Myocyte (in vitro differentiated cells): ENCODE results near the gene MYO1B. TPM values are rescaled to one million over a fixed set of nuclear protein-coding genes. Genes with fewer than 3 reads are reported as not detected.

ENCODE experiments used
- DNase-seq: peaks from one replicate; pipeline ENCODE4 v3.0.0-alpha.2; 2012; ENCODE audit warnings: low read depth
- total RNA-seq: library from RNA; depleted of rRNA; stranded (reverse); fragments of >200 nt; gene quantifications from 2 replicates; pipeline ENCODE4 v1.2.3, GENCODE V29; 2014

Gene MYO1B
- total RNA-seq, 1 donor from 2014 or later = 125 TPM

DNA sequence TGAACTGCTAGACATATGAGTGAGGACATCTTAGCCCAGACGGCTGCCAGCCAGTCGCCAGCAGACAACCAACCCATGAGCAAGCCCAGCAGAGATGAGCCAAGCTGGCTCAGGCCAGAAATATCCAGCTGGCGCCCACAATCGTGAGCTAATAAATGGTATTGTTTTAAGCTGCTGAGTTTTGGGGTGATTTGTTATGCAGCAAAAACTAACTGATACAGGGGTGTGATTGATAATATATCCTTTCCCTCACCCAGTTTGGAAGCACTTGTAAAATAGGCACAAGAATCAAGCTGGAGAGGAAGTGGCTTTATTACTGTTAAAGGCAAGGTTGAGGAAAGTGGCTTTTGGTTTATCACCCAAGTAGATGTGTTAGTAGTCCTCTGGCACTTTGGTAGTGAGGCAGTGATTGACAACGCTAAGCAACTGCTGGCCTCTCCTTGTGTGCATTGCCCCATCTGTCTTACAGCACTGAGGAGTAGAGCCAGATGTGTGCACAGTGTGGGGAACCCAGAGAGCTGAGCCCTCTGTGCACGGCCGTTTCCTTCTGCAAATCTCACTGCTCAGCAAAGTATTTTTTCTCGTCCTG lies 110.1 kb downstream of the MYO1B start:
- no peak for DNase-seq

DNA sequence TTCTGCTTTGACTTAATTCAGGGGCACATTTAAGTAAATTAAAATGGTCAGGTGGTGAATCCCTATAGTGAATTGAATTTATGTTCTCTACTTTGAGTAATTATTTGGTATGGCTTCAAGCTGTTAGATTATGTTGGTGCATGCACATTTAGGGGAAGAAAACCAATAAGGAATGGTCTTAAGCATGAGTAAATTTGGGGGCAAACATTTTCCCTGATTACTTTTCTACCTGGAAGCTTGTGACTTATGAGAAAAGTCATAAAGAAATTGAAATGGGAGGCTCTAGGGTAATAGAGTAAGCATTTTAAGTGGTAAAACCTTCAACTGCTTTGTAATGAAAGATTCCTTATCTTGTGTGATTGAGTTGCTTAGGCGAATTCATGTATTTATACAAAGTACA lies 112.5 kb downstream of the MYO1B start:
- no peak for DNase-seq

DNA sequence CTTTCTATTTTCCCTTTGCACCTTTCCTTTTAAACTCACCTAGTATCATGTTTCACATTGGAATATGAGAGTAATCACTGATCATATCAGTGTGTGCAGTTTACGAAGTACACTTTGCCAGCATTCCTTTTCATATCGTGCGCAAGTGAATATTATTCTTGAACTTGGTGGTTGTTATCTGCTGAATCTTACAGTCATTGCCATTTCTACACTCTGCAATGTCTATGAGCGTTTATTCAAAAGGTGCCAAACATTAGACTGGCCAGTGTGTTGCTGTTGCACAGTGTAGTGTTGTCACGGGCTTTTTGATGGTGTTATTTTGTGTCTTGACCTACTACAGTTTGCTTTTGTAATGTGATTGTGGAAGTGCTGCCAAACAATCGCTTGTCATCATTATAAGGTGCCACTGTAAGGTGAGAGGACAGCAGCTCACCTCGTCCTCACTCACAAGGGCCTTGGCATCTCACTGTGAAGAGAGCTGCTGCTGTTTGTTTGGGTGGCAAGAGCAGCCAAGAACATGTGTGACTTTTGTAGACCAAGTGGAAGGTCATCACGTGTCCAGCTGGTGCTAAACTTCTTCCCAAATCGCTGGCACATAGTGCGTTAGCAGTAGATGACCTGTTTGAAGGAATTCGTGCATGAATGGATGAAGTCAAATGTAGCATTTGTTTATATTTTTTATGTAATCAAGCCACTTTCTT lies 113.3 kb downstream of the MYO1B start:
- no peak for DNase-seq

DNA sequence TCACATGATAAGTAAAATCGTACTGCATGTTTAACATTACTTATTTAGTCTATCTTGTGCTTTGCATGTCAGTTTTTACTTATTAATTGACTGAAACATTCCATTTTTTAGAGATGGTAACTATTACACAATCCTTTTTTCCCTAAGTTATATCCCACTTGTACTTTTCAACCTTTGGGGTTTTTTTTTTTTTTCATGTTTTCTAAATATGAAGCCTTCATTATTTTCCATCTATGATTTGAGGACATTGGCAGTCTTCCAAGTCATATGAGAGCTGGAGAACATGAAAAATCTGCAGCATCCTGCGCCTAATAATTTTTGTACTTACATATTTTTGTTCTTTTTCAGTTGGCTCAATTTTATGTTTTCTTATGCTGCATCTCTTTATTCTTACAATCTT lies 113.9 kb downstream of the MYO1B start:
- DNase-seq = no peak

DNA sequence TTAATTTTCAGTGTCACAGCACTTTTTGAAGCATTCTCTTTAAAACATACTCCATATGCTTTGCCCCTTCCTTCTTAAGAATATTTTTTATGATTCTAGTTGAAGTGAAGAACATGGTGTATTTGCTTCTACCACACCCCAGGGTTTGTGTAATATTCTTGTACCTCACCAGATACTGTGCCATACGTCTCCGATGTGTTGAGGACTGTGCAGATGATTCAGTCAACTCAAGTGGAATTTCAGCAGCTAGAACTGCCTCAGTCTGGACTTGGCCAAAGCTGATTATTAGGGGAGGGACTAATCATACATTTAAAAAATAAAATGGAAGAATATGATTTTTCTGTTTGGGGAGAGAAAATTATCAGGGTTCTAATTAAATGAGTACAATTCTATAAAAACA lies 115.7 kb downstream of the MYO1B start:
- no peak for DNase-seq

DNA sequence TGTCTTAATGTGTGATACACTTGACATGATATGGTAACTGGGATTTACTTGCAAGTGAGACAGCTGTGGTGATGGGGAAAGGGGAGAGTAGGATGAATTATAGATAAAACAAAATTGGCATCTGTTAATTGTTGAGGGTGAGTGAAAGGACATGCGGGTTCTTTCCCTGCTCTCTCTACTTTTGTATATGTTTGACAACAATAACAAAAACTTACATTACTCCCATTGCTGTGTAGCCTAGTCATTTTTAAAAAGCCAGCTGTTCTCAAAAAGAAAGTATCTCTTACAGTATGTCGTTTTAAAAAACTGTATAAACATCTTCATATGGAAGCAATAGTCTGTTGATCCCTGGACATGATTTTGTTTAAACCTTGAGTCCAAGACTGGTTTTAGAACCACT lies 117.6 kb downstream of the MYO1B start:
- DNase-seq = no peak

DNA sequence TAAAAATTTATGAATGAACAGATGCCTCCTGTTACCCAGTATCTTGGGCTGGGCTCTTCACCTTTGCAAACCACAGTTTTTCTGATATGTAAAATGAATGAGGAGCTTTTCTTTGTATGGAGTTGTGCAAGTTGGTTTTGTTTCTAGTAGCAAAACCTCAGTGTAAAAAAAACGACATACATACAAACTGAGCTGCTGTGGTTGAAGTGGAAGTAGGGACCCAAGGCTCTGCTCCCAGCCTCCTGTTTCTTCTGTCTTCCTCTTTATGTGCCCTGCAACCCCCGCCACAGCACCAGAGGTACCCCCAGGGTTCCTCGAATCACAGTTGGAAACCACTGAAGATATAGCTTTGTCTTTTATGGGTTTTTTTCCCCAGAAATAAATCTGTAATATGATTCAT lies 118.1 kb downstream of the MYO1B start:
- DNase-seq = no peak

DNA sequence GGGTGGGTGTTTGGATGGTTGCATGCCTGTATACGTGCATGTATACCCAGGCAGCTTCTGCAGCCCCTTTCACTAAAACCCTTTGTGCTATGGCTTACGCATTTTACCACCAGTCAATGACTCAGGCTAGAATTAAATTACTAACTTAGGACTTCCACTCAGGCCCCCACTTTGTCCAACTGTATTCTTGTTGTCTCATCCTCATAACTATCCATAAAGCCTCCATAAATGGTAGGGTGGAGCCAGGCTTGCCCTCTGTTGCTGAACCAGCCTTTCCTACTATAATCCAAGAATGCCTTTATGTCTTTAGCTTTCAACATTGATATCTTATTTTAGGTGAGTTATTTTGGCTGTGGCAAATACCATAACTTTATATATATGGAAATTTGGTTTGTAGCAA lies 119.9 kb downstream of the MYO1B start:
- DNase-seq = no peak

DNA sequence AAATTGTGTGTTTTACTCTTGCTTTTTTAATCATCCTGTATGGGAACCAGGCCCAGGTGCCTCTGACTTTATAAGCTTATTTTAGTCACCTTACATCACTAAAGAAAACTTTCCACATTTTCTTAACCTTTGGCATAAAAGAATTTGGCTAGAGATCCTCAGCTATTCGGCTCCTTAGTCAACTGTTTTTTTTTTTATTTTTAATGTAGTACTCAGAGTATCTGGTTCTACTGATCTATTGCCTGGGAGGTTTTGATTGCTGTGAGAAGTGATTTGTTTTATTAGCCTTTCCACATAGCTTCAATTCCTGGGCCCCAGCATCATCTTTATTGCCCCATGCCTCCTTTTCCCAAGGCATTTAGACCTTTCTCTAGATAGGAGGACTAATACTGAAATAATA lies 121.0 kb downstream of the MYO1B start:
- DNase-seq = no peak

DNA sequence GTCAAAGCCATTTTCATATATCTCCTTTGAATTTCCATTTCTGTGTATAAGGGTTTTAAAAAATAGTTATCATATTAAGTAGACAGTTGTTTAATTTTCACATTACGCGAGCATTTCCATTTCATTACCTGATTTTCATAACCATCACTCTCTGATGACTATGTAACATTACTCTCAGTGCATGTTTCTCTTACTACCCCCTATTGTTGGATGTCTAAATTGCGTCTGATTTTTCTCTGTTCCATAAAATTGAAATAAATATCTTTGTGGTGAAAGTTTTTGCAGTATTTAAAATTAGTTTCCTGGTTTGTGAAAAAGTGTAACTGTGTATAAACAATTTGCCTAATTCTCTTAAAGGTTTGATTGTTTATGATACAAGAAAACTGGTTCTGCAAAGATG lies 123.8 kb downstream of the MYO1B start:
- DNase-seq = no peak

DNA sequence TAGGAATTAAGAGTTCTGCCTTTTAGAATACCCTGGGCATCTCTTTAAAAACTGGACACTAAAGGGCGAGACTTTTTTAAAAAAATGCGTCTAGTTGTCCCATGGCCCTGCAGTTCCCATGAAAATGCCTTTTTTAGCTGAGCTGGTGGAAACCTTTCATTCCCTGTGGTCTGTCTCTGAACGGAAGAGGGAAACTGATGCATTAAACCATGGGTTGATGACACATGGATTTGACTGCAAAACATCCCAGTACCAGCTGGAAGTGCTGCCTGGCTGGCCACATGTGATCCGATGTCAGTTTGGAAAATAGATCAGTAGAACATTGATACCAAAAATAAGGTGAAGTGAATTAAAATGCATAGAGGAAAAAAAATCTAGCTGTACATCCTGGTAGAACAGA lies 129.2 kb downstream of the MYO1B start:
- DNase-seq = no peak

DNA sequence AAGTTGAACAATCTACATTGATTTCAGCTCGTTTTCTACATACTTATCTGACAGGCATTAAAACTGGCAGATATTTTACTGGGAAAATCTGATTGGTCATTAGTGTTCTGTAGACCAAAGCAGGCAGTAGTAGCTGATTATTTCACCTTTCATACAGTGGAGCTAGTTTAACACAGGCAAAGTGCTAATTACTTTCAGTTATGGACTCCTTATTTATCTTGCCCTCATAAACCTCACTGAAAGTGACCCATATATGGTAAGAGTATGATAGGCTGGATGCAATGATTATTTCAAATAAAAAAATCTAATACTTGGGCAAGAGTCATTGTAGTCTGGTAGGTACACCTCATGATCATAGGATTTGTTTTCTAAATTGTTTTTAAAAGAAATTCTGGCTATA lies 129.7 kb downstream of the MYO1B start:
- no peak for DNase-seq

DNA sequence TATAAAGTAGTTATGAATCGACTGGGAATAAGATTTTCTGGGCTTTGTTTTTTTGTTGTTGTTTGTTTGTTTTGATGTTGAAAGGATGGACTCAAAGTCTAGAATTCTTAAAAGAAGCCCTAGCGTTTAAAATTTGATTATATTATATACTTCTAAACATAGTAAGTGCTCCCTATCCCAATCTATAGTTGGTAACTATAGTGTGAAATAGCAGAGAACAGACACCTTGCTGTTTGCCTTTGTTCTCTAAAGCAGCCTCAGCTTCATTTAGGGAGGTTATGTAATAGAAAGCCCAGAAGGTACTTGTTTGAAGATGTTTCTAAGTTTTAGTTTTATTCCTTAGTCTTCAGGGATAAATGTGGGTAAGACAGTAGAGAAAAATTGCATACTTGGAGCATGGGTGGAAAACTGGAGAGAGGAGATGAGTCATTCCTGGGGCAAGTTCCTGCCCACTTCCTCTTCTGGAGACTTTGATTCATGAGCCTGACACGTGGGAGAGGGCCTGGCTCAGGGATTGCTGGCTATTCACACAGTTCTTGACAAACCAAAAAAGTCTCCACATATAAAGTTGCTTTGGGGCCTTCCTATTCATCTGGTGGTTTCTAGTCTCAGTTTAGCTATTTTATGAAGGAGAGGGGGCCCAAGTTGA lies 131.9 kb downstream of the MYO1B start:
- peak; percentile 92 for DNase-seq

DNA sequence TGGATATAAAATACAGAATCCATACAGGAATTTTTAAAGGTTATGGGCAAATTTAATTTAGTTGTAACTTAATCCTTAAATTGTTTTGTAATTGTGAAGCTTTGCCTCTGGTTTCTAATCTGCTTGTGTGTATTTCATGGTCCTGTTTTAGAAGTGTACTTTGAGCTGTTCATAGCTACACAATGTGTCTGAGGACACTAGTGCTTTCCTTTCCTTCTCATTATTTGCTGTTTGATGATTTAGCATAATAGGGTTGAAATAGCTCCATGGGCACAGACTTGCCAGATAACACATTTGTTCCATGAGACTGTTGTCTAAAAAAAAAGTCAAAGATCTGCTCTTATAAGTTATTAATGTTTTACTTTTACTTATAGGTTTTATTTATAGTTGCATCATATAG lies 134.2 kb downstream of the MYO1B start:
- no peak for DNase-seq

DNA sequence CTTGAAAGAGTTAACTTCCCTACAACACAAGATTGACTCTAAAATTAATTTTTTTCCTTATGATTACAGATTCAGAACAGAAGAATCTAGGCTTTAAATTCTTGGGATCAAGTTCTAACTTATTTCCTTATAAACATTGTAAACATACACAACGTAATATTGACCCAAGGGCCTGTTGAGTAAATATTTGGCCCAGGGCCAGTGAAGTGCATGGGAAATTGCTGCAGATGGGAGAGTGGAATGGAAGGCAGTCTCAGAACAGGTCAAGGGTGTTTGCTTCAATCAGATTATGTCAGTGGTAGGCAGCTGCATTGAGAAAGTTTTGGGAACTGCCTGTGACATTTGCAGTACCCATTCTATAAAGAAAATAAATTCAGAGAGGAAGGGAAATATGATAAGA lies 137.6 kb downstream of the MYO1B start:
- no peak for DNase-seq

DNA sequence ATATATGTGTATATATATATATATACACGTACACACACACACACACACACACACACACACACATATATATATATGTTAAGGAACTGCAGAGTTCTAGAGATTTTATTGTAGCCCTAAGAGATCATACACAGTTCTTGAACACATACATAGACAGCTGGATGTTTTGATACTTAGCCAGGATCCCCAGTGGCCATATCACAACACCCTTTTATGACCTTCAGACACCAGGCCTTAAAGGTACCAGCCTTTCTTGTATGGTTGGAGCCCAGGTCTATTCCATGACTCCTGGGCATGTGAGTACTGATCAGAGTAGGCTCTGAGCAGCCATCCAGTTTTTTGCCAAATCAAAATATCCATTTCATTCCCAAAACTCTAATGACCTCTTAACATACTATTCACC lies 138.3 kb downstream of the MYO1B start:
- DNase-seq = no peak

DNA sequence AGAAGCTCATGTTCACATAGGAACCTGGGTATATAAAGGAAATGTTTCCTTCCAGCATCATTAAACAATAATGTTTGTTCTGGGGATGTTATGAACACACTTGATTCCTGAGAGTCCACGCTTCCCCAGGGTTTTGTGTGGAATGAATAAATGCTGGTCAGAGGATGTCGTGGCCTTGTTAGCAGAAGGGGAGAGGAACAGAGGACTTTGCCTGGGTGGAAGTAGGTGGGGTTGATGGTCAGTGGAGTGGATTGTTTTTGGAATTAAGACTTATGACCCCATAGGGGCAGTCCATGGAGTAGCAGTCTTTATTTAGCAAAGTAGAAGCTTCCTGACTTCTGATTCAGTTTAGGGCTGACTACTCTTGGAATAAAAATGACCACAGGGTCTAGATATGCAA lies 139.6 kb downstream of the MYO1B start:
- no peak for DNase-seq

DNA sequence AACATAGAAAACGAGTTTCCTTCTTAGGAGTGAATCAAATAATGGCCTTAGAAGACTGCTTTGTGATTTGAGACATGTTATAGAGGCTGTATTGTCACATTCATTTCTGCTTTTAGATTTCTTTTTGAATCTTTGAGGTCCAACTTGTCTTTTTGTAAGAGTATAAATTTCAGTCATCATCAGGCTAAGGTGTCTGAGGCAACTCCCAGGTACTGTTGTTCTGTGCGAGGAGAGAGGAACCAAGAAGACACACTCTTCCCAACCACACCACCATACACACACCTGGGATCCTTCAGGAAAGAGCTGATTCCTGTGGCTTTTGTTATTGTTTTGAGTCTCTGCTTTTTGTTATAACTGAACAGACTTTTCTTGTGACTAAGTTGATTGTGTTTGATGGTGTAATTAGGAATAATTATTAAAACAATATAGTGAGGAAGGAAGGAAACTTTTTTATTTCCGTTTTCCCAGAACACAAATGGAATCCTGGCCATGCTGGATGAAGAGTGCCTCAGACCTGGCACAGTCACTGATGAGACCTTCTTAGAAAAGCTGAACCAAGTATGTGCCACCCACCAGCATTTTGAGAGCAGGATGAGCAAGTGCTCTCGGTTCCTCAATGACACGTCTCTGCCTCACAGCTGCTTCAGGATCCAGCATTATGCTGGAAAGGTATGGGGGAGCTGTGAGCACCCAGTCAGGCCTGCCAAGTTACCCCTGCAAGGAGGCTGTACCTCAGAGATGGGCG lies 140.4 kb downstream of the MYO1B start:
- no peak for DNase-seq

DNA sequence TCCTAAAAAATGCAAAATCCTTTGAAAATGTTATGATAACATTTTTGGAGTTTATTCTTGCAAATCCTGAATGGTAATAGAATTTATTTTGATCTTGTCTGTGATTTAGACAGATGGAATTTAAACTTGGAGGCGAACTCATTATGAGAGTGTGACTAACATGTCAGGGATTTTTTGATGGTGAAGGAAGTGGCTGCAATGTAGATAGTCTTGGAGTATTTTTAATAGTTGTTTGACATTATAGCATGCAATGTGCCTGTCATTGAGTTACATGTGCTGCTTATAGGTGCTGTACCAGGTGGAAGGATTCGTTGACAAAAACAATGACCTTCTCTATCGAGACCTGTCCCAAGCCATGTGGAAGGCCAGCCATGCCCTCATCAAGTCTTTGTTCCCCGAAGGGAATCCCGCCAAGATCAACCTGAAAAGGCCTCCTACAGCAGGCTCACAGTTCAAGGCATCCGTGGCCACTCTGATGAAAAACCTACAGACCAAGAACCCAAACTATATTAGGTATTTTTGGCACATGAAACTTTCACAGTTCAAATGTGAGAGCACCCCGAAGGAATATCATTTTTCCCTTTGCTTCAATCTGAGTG lies 141.8 kb downstream of the MYO1B start:
- DNase-seq = peak; percentile 63

DNA sequence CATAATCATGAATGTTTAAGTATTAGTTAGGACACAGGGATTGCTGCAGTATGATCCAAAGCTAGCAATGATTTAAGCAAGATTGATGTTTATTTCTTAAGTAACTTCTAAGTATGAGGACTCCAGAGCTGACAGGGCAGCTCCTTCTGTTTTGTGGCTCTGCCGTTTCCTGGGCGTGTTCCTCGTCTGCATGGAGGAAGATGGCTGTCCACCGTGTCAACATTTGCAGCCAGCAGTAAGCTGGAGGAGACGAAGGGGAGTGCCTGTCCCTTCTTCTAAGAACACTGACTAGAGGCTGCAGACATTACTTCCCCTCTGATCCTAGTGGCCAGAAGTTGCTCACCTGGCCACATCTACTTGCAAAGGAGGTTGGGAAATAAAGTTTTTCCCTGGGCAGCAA lies 144.1 kb downstream of the MYO1B start:
- no peak for DNase-seq

DNA sequence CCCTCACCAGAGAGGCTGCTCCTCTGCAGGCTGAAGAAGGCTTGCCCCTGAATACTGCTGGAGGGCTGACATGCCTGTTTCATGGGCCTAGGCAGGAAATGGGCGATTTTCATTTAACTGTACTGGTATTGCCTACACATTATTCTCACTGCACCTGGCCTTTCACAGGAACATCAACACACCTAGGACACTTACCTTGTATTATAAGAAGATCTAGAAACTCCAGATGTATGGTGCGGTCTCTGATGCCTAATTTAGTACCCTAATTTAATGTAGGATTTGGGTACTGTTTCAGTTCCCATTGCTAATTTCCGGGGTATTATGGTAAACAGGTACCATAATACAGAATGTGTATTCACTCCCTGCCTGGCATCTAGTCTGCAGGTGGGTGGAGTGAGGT lies 146.0 kb downstream of the MYO1B start:
- no peak for DNase-seq

DNA sequence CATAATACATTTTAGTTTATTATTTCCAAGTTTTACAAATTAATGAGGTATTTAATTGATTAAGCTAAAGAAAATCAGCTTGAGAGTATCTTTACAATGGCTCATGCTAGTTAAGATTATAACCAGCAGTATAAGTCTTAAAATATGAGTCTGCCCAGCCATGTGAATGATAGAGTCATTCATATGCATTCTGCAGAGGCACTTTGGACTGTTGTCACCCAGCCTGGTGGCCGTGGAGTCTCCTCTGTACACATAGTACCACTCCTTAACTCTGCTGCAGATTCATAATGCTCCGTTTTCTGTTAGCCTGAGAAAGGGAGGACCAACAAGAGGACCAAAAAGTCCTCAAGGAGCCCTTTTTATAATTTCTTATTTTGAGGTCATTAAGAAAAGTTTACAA lies 148.8 kb downstream of the MYO1B start:
- no peak for DNase-seq
